A673 (cell line): ENCODE results near the gene CSF2. TPM values are rescaled to one million over a fixed set of nuclear protein-coding genes. Genes with fewer than 3 reads are reported as not detected.

Source experiments
- BruUV-seq: library from RNA; stranded (reverse); fragments of 400-500 nt; replicated peaks from 2 replicates; lab custom pipeline; 2021; lab: Mats Ljungman, UMichigan
- CTCF ChIA-PET: fragments of 300-600 bp; sonication (Branson Sonifier 250); formaldehyde crosslinking; loops from one replicate; lab custom pipeline; 2022; ENCODE audit warnings: antibody characterized with exemption; lab: Charles Lee
- POLR2A ChIA-PET: fragments of 300-600 bp; sonication (Branson Sonifier 250); formaldehyde crosslinking; loops from one replicate; lab custom pipeline; 2022; ENCODE audit warnings: antibody characterized with exemption; ENCODE audit not compliant: low non-redundant PET; lab: Charles Lee
- DNase-seq: peaks from one replicate; pipeline ENCODE4 v3.0.0-alpha.2; 2015; ENCODE audit warnings: low spot score
- H3K27ac ChIP-seq: fragments of 200-600 bp; sonication (generic); 2 replicates; pipeline ENCODE4 v1.5.1; 2016; ENCODE audit warnings: mixed run types, low read depth, mild to moderate bottlenecking, mixed read lengths, antibody characterized with exemption, low read length; ENCODE audit not compliant: poor library complexity, severe bottlenecking
- H3K27me3 ChIP-seq: fragments of 200-600 bp; sonication (generic); replicated peaks from 2 replicates; pipeline ENCODE4 v1.6.1; 2017; ENCODE audit warnings: mixed run types, low read depth, mild to moderate bottlenecking, mixed read lengths, antibody characterized with exemption, low read length; ENCODE audit not compliant: insufficient read depth, poor library complexity
- H3K36me3 ChIP-seq: fragments of 200-600 bp; sonication (generic); 2 replicates; pipeline ENCODE4 v1.6.1; 2016; ENCODE audit warnings: mixed run types, mild to moderate bottlenecking, mixed read lengths, antibody characterized with exemption, low read length; ENCODE audit not compliant: insufficient read depth, poor library complexity, severe bottlenecking
- H3K4me1 ChIP-seq: fragments of 200-600 bp; sonication (generic); 2 replicates; pipeline ENCODE4 v1.6.1; 2017; ENCODE audit warnings: mixed run types, mild to moderate bottlenecking, mixed read lengths, antibody characterized with exemption, low read length; ENCODE audit not compliant: insufficient read depth, poor library complexity, severe bottlenecking
- H3K4me3 ChIP-seq: fragments of 200-600 bp; sonication (generic); 2 replicates; pipeline ENCODE4 v1.5.1; 2016; ENCODE audit warnings: low read depth, mixed run types, mild to moderate bottlenecking, mixed read lengths, low read length; ENCODE audit not compliant: poor library complexity, severe bottlenecking
- H3K9me3 ChIP-seq: fragments of 200-600 bp; sonication (generic); 2 replicates; pipeline ENCODE4 v1.6.1; 2016; ENCODE audit warnings: mixed run types, low read depth, mild to moderate bottlenecking, mixed read lengths, antibody characterized with exemption, low read length; ENCODE audit not compliant: poor library complexity, severe bottlenecking
- EZH2 ChIP-seq: fragments of 200-600 bp; sonication (generic); IDR thresholded peaks from 2 replicates; pipeline ENCODE4 v1.6.1; 2017; ENCODE audit warnings: borderline replicate concordance, low read depth, mild to moderate bottlenecking, mixed read lengths, antibody characterized with exemption, low read length; ENCODE audit not compliant: poor library complexity, severe bottlenecking
- intact Hi-C: fragments of 100-400 bp; cut with micrococcal nuclease; formaldehyde crosslinking; loops from one replicate; pipeline ENCODE4 v1.10.0; 2022; ENCODE audit not compliant: unreplicated experiment
- total RNA-seq: library from RNA; stranded (reverse); gene quantifications from 2 replicates; pipeline ENCODE4 v1.2.3, GENCODE V29; 2021
- TF ChIP-seq, protein P1 (sequence below): fragments of 300-800, 200-600 bp; sonication (generic); conservative IDR thresholded peaks from 2 replicates; pipeline ENCODE4 v1.5.1; 2017; ENCODE audit warnings: low read depth, mild to moderate bottlenecking, antibody characterized with exemption, low read length, moderate library complexity, mixed read lengths

Gene CSF2
- total RNA-seq, 1 experiment from 2014 or later = not detected

DNA sequence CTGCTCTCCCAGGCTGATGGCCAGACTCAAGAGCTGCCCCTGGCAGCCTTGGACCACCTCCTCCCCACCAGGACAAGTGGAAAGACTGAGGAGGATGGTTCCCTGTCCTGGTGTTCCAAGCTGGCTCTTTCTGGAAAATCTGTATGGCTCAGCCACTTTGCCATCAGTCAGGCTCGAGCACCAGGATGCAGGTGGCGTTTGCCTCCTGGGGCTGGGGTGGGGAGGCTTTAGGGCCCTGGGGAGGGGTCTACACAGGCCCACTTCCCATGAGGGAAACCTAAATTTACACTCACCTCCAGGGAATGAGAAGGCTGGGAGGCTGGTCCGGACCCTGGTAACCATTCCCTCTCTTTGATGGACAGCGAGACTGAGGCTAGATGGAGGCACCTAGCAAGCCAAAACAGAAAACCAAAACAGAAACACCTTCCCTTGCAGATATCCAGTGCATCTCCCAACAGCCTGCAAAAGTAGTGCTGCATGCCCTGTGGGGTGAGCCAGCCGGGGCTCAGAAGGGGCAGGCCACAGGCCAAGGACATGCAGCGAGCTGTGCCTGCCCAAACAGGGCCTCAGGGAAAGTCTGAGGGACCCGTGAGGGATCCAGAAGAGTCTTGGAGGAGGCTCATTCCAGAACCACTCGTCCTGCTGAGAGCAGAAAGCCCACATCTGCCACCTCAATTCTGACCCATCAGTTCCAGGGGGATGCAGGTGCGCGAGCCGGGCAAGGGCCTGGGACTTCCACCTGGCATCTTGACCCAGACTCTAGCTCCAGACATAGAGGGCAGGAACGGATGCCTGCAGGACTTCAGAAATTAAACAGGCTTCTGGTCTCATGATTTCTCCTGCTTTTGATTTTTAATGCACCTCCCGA lies 5.4 kb upstream of the CSF2 start:
- CTCF ChIA-PET = no interaction called here

DNA sequence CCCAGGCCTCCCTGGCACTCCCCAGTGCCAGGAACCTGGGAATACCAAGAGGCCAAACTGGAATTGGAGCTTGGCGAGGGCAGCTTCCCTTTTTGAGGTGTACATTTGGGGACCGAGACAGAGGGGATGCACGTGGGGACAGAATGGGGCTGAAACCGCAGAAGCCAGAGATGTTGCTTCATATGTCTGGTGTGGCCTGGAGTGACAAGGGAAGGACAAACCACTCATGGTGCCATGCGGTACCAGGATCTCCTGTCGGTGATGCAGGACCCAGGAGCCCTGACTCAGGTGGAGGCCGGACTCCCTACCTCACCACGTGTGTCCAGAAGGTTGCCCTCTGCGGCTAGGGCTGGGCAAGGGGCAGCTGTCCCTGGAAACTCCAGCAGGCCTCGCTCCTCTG lies 4.0 kb upstream of the CSF2 start:
- CTCF ChIA-PET = no interaction called here
- H3K4me1 ChIP-seq = no peaks in the 10 kb centered on the region
- H3K36me3 ChIP-seq = no peaks in the 10 kb centered on the region
- TF ChIP-seq, protein P1, sequence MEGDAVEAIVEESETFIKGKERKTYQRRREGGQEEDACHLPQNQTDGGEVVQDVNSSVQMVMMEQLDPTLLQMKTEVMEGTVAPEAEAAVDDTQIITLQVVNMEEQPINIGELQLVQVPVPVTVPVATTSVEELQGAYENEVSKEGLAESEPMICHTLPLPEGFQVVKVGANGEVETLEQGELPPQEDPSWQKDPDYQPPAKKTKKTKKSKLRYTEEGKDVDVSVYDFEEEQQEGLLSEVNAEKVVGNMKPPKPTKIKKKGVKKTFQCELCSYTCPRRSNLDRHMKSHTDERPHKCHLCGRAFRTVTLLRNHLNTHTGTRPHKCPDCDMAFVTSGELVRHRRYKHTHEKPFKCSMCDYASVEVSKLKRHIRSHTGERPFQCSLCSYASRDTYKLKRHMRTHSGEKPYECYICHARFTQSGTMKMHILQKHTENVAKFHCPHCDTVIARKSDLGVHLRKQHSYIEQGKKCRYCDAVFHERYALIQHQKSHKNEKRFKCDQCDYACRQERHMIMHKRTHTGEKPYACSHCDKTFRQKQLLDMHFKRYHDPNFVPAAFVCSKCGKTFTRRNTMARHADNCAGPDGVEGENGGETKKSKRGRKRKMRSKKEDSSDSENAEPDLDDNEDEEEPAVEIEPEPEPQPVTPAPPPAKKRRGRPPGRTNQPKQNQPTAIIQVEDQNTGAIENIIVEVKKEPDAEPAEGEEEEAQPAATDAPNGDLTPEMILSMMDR = no peak
- TF ChIP-seq EZH2 = no peak
- H3K4me3 ChIP-seq = no peak overlapping the region
- H3K27me3 ChIP-seq = no peaks in the 10 kb centered on the region
- BruUV-seq = no TSS peak
- intact Hi-C loops = no loop called here
- POLR2A ChIA-PET = no interaction called here
- H3K9me3 ChIP-seq = no peaks in the 10 kb centered on the region
- no peak overlapping the region for H3K27ac ChIP-seq
- no peak for DNase-seq

More for the DNA sequence above, 5.4 kb upstream of the CSF2 start:
- no peak overlapping the region for H3K27ac ChIP-seq
- no peaks in the 10 kb centered on the region for H3K27me3 ChIP-seq
- BruUV-seq = no TSS peak
- no peaks in the 10 kb centered on the region for H3K4me1 ChIP-seq
- no peaks in the 10 kb centered on the region for H3K9me3 ChIP-seq
- no peak for DNase-seq
- TF ChIP-seq, protein P1 = no peak
- TF ChIP-seq EZH2 = no peak
- H3K36me3 ChIP-seq = no peaks in the 10 kb centered on the region
- intact Hi-C loops = no loop called here
- POLR2A ChIA-PET = no interaction called here
- no peak overlapping the region for H3K4me3 ChIP-seq

DNA sequence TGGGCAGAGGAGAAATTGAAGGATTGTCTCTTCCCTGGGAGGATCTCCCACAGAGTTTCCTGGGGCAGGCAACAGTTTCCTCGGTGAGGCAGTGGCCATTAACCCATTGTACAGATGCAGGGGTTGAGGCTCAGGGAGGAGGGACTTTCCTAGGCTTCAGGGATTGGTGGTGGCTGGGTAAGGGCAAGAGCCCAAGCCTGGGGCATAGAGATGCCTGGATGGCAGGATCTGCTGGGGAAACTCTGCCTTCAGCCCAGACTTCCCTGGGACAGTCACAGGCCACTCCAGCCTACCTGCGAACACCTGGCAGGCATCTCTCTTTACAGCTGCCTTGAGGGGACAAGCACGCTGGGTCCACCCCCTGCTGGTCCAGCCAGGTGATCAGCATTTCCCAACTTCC lies 3.6 kb upstream of the CSF2 start:
- H3K27me3 ChIP-seq = no peaks in the 10 kb centered on the region
- no peaks in the 10 kb centered on the region for H3K36me3 ChIP-seq
- no peak for TF ChIP-seq EZH2
- TF ChIP-seq, protein P1 = no peak
- no peak for DNase-seq
- H3K4me1 ChIP-seq = no peaks in the 10 kb centered on the region
- H3K4me3 ChIP-seq = no peak overlapping the region
- intact Hi-C loops = no loop called here
- POLR2A ChIA-PET = no interaction called here
- H3K27ac ChIP-seq = no peak overlapping the region
- H3K9me3 ChIP-seq = no peaks in the 10 kb centered on the region
- no TSS peak for BruUV-seq
- CTCF ChIA-PET = no interaction called here
